GM23338 (cell line): ENCODE measurements around the gene LHX4. TPM values are rescaled to one million over a fixed set of nuclear protein-coding genes. Genes with fewer than 3 reads are reported as not detected.

Experiments
- ATAC-seq: fragments of 200-7000 bp; cut with Tn5 transposase; 3 replicates; pipeline ENCODE4 v1.9.1; 2020
- DNase-seq: peaks from one replicate; pipeline ENCODE4 v3.0.0-alpha.2; 2015; ENCODE audit warnings: low spot score
- H2AFZ ChIP-seq: fragments of 200-600 bp; sonication (generic); 2 replicates; pipeline ENCODE4 v1.8.0; 2016; ENCODE audit warnings: antibody characterized with exemption, mild to moderate bottlenecking, moderate library complexity
- H3F3A ChIP-seq: fragments of 200-600 bp; sonication (generic); replicated peaks from 2 replicates; pipeline ENCODE4 v1.8.0; 2017; ENCODE audit warnings: antibody characterized with exemption, mixed run types, low read depth
- H3K27ac ChIP-seq: fragments of 200-600 bp; sonication (generic); 2 replicates; pipeline ENCODE4 v1.6.1; 2016; ENCODE audit warnings: low read depth
- H3K27me3 ChIP-seq: fragments of 200-600 bp; sonication (generic); 2 replicates; pipeline ENCODE4 v1.8.0; 2016; ENCODE audit warnings: mild to moderate bottlenecking, mixed run types, moderate library complexity; ENCODE audit not compliant: insufficient read depth
- H3K36me3 ChIP-seq: fragments of 200-600 bp; sonication (generic); 2 replicates; pipeline ENCODE4 v1.8.0; 2016; ENCODE audit warnings: mild to moderate bottlenecking; ENCODE audit not compliant: insufficient read depth
- H3K4me1 ChIP-seq: fragments of 200-600 bp; sonication (generic); 2 replicates; pipeline ENCODE4 v1.8.0; 2016; ENCODE audit warnings: mild to moderate bottlenecking, moderate library complexity; ENCODE audit not compliant: insufficient read depth
- H3K4me2 ChIP-seq: fragments of 200-600 bp; sonication (generic); 2 replicates; pipeline ENCODE4 v1.7.1; 2017; ENCODE audit warnings: mixed run types
- H3K4me3 ChIP-seq: fragments of 200-600 bp; sonication (generic); 2 replicates; pipeline ENCODE4 v1.6.1; 2016; ENCODE audit warnings: mixed run types
- H3K79me2 ChIP-seq: fragments of 200-600 bp; sonication (generic); replicated peaks from 2 replicates; pipeline ENCODE4 v1.8.0; 2017; ENCODE audit warnings: mild to moderate bottlenecking; ENCODE audit not compliant: insufficient read depth
- H3K9me2 ChIP-seq: fragments of 200-600 bp; sonication (generic); 2 replicates; pipeline ENCODE4 v1.8.0; 2017; ENCODE audit not compliant: insufficient read depth
- H4K20me1 ChIP-seq: fragments of 200-600 bp; sonication (generic); replicated peaks from 2 replicates; pipeline ENCODE4 v1.8.0; 2017; ENCODE audit warnings: mild to moderate bottlenecking; ENCODE audit not compliant: insufficient read depth
- H3K27ac Mint-ChIP-seq: 2 replicates; pipeline ENCODE4 v1.8.0; 2020; ENCODE audit warnings: inconsistent platforms, mild to moderate bottlenecking, moderate library complexity, mixed read lengths
- H3K27me3 Mint-ChIP-seq: 3 replicates; pipeline ENCODE4 v1.8.0; 2022; ENCODE audit warnings: low read depth, mild to moderate bottlenecking, moderate library complexity, mixed read lengths, inconsistent platforms; ENCODE audit not compliant: insufficient read depth, poor library complexity
- H3K36me3 Mint-ChIP-seq: 3 replicates; pipeline ENCODE4 v1.8.0; 2021; ENCODE audit warnings: low read depth, mild to moderate bottlenecking, inconsistent platforms, moderate library complexity, mixed read lengths
- H3K4me1 Mint-ChIP-seq: 3 replicates; pipeline ENCODE4 v1.8.0; 2020; ENCODE audit warnings: mild to moderate bottlenecking, inconsistent platforms, mixed read lengths
- H3K4me3 Mint-ChIP-seq: 3 replicates; pipeline ENCODE4 v1.8.0; 2021; ENCODE audit warnings: moderate library complexity, mild to moderate bottlenecking, inconsistent platforms, mixed read lengths
- H3K9me3 Mint-ChIP-seq: 3 replicates; pipeline ENCODE4 v1.8.0; 2020; ENCODE audit warnings: moderate library complexity, mild to moderate bottlenecking, inconsistent platforms, mixed read lengths
- CREB1 ChIP-seq: fragments of 250-450 bp; sonication (Bioruptor Pico); IDR thresholded peaks from 2 replicates; pipeline ENCODE4 v1.5.0; 2020; ENCODE audit warnings: low read depth, mild to moderate bottlenecking, moderate library complexity
- EZH2 ChIP-seq: fragments of 200-600 bp; sonication (generic); IDR thresholded peaks from one replicate; pipeline ENCODE4 v1.8.0; 2017; ENCODE audit warnings: antibody characterized with exemption, mild to moderate bottlenecking, low read depth; ENCODE audit not compliant: unreplicated experiment
- EZH2phosphoT487 ChIP-seq: fragments of 200-600 bp; sonication (generic); IDR thresholded peaks from one replicate; pipeline ENCODE4 v1.8.1; 2018; ENCODE audit warnings: antibody characterized with exemption; ENCODE audit not compliant: unreplicated experiment
- JUNB ChIP-seq: IDR thresholded peaks from one replicate; pipeline ENCODE4 v1.6.1; 2016; ENCODE audit warnings: antibody characterized with exemption; ENCODE audit not compliant: unreplicated experiment
- NANOG ChIP-seq: IDR thresholded peaks from 2 replicates; pipeline ENCODE4 v1.6.1; 2016; ENCODE audit warnings: antibody characterized with exemption, borderline replicate concordance
- POLR2AphosphoS5 ChIP-seq: IDR thresholded peaks from 2 replicates; pipeline ENCODE4 v1.6.1; 2016; ENCODE audit warnings: antibody characterized with exemption, low read depth
- STAT1 ChIP-seq: IDR thresholded peaks from one replicate; pipeline ENCODE4 v1.6.1; 2016; ENCODE audit warnings: antibody characterized with exemption; ENCODE audit not compliant: unreplicated experiment
- ZNF114 ChIP-seq: fragments of 250-450 bp; sonication (Bioruptor Pico); IDR thresholded peaks from 2 replicates; pipeline ENCODE4 v1.5.0; 2020; ENCODE audit warnings: mild to moderate bottlenecking, moderate library complexity
- ZNF331 ChIP-seq: fragments of 250-450 bp; sonication (Bioruptor Pico); IDR thresholded peaks from 2 replicates; pipeline ENCODE4 v1.5.0; 2020; ENCODE audit warnings: low read depth, mild to moderate bottlenecking, moderate library complexity
- polyA plus RNA-seq: library from polyadenylated mRNA; unstranded; fragments of >200 nt; fragmentation: Nextera tagmentation; extraction: Ambion mirVana; gene quantifications from 2 replicates; pipeline ENCODE4 v1.2.1, GENCODE V29; 2016
- total RNA-seq: library from RNA; depleted of rRNA; stranded (reverse); fragments of >200 nt; shearing (Covaris generic); gene quantifications from 2 replicates; pipeline ENCODE4 v1.2.3, GENCODE V29; 2014
- TF ChIP-seq, protein P1 (sequence below), 2 experiments: fragments of 200-600 bp in 1 of 2; sonication (generic) in 1 of 2; conservative IDR thresholded peaks; 2 replicates each; pipeline versions ENCODE4 v1.5.1 to v1.6.1; 2016 to 2017; ENCODE audit warnings: antibody characterized with exemption in 2 of 2, low read depth in 2 of 2, mild to moderate bottlenecking in 2 of 2, moderate library complexity in 1 of 2
- TF ChIP-seq, protein P2 (sequence below): IDR thresholded peaks from one replicate; pipeline ENCODE4 v1.6.1; 2018; ENCODE audit warnings: antibody characterized with exemption; ENCODE audit not compliant: unreplicated experiment
- TF ChIP-seq, protein P3 (sequence below): fragments of 250-450 bp; sonication (Bioruptor Pico); IDR thresholded peaks from 2 replicates; pipeline ENCODE4 v1.5.0; 2020; ENCODE audit warnings: mild to moderate bottlenecking, moderate library complexity
- TF ChIP-seq, protein P4 (sequence below): IDR thresholded peaks from 2 replicates; pipeline ENCODE4 v1.6.1; 2016; ENCODE audit warnings: antibody characterized with exemption

Gene LHX4
- total and polyA plus RNA-seq, 2 experiments from 2014 or later = 1.4 to 2.5 TPM

DNA sequence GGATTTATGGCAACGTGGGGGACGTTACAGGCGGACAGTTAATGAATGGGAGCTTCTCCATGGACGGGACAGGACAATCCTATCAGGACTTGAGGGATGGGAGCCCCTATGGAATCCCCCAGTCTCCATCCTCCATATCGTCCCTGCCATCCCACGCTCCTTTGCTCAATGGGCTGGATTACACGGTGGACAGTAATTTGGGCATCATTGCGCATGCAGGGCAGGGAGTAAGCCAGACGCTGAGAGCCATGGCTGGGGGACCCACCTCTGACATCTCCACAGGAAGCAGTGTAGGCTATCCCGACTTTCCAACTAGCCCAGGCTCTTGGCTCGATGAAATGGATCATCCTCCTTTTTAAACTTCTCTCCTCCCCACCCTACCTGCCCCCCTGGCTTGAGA, 44.2 kb downstream of the LHX4 start:
- Histone ChIP-seq H3K36me3 (peaks cover 8% of the 10 kb centered on the region), H4K20me1 (no peaks in the 10 kb centered on the region), H3K4me1 (peaks cover 31% of the 10 kb centered on the region), H3K27ac (no peak overlapping the region), H2AFZ (no peak overlapping the region), H3K9me2 (no peaks in the 10 kb centered on the region; the same call in 1 of the 2 replicates), H3F3A (peaks cover 4% of the 10 kb centered on the region), H3K4me3 (no peak overlapping the region), H3K27me3 (no peaks in the 10 kb centered on the region), H3K79me2 (no peaks in the 10 kb centered on the region), H3K4me2 (no peak overlapping the region)
- DNase-seq = no peak
- Mint-ChIP-seq H3K36me3 (peaks cover 53% of the 10 kb centered on the region), H3K4me3 (no peak overlapping the region), H3K27ac (no peak overlapping the region), H3K9me3 (peaks cover 19% of the 10 kb centered on the region; the same call in 2 of the 3 replicates), H3K4me1 (peaks cover 55% of the 10 kb centered on the region), H3K27me3 (peaks cover 14% of the 10 kb centered on the region)
- ATAC-seq = no peak
- no peak for TF ChIP-seq CREB1
- no peak for TF ChIP-seq STAT1
- TF ChIP-seq, protein P1, sequence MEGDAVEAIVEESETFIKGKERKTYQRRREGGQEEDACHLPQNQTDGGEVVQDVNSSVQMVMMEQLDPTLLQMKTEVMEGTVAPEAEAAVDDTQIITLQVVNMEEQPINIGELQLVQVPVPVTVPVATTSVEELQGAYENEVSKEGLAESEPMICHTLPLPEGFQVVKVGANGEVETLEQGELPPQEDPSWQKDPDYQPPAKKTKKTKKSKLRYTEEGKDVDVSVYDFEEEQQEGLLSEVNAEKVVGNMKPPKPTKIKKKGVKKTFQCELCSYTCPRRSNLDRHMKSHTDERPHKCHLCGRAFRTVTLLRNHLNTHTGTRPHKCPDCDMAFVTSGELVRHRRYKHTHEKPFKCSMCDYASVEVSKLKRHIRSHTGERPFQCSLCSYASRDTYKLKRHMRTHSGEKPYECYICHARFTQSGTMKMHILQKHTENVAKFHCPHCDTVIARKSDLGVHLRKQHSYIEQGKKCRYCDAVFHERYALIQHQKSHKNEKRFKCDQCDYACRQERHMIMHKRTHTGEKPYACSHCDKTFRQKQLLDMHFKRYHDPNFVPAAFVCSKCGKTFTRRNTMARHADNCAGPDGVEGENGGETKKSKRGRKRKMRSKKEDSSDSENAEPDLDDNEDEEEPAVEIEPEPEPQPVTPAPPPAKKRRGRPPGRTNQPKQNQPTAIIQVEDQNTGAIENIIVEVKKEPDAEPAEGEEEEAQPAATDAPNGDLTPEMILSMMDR (conservative IDR thresholded peaks at IDR 0.05; ENCODE audit: low read depth in 2 of 2) = no peak
- TF ChIP-seq, protein P2, sequence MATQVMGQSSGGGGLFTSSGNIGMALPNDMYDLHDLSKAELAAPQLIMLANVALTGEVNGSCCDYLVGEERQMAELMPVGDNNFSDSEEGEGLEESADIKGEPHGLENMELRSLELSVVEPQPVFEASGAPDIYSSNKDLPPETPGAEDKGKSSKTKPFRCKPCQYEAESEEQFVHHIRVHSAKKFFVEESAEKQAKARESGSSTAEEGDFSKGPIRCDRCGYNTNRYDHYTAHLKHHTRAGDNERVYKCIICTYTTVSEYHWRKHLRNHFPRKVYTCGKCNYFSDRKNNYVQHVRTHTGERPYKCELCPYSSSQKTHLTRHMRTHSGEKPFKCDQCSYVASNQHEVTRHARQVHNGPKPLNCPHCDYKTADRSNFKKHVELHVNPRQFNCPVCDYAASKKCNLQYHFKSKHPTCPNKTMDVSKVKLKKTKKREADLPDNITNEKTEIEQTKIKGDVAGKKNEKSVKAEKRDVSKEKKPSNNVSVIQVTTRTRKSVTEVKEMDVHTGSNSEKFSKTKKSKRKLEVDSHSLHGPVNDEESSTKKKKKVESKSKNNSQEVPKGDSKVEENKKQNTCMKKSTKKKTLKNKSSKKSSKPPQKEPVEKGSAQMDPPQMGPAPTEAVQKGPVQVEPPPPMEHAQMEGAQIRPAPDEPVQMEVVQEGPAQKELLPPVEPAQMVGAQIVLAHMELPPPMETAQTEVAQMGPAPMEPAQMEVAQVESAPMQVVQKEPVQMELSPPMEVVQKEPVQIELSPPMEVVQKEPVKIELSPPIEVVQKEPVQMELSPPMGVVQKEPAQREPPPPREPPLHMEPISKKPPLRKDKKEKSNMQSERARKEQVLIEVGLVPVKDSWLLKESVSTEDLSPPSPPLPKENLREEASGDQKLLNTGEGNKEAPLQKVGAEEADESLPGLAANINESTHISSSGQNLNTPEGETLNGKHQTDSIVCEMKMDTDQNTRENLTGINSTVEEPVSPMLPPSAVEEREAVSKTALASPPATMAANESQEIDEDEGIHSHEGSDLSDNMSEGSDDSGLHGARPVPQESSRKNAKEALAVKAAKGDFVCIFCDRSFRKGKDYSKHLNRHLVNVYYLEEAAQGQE = no peak
- no peak for TF ChIP-seq ZNF114 (CRISPR knock-in tag)
- TF ChIP-seq EZH2phosphoT487 = no peak
- TF ChIP-seq JUNB = no peak
- TF ChIP-seq, protein P3, sequence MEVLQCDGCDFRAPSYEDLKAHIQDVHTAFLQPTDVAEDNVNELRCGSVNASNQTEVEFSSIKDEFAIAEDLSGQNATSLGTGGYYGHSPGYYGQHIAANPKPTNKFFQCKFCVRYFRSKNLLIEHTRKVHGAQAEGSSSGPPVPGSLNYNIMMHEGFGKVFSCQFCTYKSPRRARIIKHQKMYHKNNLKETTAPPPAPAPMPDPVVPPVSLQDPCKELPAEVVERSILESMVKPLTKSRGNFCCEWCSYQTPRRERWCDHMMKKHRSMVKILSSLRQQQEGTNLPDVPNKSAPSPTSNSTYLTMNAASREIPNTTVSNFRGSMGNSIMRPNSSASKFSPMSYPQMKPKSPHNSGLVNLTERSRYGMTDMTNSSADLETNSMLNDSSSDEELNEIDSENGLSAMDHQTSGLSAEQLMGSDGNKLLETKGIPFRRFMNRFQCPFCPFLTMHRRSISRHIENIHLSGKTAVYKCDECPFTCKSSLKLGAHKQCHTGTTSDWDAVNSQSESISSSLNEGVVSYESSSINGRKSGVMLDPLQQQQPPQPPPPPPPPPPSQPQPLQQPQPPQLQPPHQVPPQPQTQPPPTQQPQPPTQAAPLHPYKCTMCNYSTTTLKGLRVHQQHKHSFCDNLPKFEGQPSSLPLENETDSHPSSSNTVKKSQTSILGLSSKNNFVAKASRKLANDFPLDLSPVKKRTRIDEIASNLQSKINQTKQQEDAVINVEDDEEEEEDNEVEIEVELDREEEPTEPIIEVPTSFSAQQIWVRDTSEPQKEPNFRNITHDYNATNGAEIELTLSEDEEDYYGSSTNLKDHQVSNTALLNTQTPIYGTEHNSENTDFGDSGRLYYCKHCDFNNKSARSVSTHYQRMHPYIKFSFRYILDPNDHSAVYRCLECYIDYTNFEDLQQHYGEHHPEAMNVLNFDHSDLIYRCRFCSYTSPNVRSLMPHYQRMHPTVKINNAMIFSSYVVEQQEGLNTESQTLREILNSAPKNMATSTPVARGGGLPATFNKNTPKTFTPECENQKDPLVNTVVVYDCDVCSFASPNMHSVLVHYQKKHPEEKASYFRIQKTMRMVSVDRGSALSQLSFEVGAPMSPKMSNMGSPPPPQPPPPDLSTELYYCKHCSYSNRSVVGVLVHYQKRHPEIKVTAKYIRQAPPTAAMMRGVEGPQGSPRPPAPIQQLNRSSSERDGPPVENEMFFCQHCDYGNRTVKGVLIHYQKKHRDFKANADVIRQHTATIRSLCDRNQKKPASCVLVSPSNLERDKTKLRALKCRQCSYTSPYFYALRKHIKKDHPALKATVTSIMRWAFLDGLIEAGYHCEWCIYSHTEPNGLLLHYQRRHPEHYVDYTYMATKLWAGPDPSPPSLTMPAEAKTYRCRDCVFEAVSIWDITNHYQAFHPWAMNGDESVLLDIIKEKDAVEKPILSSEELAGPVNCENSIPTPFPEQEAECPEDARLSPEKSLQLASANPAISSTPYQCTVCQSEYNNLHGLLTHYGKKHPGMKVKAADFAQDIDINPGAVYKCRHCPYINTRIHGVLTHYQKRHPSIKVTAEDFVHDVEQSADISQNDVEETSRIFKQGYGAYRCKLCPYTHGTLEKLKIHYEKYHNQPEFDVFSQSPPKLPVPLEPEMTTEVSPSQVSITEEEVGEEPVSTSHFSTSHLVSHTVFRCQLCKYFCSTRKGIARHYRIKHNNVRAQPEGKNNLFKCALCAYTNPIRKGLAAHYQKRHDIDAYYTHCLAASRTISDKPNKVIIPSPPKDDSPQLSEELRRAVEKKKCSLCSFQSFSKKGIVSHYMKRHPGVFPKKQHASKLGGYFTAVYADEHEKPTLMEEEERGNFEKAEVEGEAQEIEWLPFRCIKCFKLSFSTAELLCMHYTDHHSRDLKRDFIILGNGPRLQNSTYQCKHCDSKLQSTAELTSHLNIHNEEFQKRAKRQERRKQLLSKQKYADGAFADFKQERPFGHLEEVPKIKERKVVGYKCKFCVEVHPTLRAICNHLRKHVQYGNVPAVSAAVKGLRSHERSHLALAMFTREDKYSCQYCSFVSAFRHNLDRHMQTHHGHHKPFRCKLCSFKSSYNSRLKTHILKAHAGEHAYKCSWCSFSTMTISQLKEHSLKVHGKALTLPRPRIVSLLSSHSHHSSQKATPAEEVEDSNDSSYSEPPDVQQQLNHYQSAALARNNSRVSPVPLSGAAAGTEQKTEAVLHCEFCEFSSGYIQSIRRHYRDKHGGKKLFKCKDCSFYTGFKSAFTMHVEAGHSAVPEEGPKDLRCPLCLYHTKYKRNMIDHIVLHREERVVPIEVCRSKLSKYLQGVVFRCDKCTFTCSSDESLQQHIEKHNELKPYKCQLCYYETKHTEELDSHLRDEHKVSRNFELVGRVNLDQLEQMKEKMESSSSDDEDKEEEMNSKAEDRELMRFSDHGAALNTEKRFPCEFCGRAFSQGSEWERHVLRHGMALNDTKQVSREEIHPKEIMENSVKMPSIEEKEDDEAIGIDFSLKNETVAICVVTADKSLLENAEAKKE = no peak
- no peak for TF ChIP-seq NANOG
- TF ChIP-seq ZNF331 (CRISPR knock-in tag) = no peak
- no peak for TF ChIP-seq POLR2AphosphoS5
- no peak for TF ChIP-seq EZH2
- TF ChIP-seq, protein P4, sequence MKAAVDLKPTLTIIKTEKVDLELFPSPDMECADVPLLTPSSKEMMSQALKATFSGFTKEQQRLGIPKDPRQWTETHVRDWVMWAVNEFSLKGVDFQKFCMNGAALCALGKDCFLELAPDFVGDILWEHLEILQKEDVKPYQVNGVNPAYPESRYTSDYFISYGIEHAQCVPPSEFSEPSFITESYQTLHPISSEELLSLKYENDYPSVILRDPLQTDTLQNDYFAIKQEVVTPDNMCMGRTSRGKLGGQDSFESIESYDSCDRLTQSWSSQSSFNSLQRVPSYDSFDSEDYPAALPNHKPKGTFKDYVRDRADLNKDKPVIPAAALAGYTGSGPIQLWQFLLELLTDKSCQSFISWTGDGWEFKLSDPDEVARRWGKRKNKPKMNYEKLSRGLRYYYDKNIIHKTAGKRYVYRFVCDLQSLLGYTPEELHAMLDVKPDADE = no peak
